HCEC 1CT (cell line): Measurements from ENCODE around the gene AANAT.
"Not testable (repeated sequence)": the region's sequence is repeated elsewhere in the genome, so short reads cannot be mapped to it uniquely, and the experiment has no call there.

ENCODE experiments used
- DNase-seq: peaks from one replicate; pipeline ENCODE4 v3.0.0-alpha.2; 2017

AANAT gene

GRCh38 chr17:76508472-76509063, 41.2 kb downstream of the AANAT start:
- not testable (repeated sequence) for DNase-seq

DNA sequence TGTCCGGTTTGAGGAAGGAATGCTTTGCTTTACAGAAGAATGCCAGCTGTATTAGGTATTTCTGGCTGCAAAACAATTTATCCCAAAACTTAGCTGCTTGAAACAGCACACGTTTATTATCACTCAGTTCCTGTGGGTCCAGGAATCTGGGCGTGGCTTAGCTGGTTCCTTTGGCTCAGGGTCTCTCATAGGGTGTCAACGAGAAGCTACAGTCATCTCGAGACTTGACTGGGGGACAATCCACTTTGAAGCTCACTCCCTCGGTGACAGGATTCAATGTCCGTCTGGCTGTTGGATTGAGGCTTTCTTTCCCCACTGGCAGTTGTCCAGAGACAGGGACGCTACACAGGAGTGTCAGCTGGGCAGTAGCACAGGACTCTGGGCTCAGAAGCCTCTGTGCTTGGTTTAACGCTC, 43.4 kb downstream of the AANAT start:
- no peak for DNase-seq

DNA sequence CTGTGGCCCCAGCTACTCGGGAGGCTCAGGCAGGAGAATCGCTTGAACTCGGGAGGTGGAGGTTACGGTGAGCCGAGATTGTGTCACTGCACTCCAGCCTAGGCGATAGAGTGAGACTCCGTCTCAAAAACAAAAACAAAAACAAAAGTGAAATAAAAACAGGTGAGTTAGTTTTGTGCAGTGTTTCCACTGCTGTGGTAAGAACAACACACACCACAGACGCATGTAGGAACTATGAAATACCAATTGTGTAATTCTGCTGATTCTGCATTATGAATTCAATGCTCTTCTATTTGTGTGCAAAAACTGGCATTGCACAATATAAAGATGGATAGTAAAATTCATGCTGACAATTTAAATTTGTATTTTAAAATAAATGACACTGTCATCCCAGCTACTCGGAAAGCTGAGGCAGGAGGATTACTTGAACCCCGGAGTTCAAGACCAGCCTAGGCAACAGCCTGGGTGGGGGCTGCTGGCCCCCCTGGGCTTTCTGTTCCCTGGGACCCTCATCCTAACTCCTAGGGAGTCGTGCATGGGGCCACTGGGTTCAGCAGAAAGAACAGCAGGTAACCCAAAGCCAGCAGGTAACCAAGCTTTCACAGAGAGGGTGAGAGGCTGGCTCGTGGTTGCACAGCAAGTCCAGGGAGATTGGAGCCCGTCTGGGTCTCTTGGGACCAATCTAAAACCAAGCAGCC, 44.4 kb downstream of the AANAT start:
- no peak for DNase-seq

DNA sequence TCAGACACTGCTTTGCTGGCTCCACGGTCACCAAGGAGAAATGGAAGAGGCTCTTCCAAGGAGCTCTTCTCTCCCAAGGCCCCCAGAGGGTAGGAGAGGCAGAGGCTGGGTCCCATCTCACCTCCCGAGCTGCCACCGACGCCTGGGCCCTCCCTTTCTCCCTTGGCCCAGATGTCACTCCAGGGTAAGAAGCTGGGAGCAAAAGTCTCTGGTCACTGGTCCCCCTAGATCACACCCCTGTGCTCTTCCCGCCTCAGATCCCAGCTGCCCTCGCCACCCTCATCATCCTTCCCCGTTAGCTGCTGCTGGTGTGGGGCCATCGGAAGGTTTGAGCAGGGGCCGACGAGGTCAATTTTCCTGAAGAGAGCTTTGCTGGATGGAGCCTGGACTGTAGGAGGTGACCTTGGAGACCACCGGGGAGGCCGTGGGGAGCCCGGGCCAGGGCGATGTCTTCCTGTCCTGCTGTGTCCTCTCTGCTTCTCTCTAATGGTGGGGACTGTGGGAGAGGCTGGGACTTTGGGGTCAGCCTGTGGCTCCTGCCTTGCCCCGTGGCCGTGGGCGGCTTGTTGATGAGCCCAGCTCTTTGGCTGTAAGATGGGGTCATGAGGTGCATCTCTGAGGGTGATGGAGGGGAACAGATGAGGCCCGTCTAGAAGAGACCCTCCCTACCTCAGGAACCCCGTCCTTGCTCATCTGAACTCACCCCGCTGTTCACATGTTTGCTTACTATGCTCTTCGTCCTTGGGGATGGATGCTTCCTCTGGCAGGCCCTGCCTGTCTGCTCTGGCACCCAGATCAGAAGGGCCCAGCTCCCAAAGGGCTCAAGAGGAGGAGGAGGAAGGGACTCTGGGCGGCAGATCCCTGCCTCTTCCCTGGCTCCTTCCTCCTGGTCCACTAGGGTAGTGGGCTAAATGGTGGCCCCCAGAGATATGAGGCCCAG, 45.2 kb downstream of the AANAT start:
- DNase-seq: no peak

- no peak for DNase-seq
These were observed 45.9 kb downstream of the AANAT start for GRCh38 chr17:76513306-76513692.

- not testable (repeated sequence) for DNase-seq
These were observed 47.0 kb downstream of the AANAT start for GRCh38 chr17:76514355-76514754.

DNA sequence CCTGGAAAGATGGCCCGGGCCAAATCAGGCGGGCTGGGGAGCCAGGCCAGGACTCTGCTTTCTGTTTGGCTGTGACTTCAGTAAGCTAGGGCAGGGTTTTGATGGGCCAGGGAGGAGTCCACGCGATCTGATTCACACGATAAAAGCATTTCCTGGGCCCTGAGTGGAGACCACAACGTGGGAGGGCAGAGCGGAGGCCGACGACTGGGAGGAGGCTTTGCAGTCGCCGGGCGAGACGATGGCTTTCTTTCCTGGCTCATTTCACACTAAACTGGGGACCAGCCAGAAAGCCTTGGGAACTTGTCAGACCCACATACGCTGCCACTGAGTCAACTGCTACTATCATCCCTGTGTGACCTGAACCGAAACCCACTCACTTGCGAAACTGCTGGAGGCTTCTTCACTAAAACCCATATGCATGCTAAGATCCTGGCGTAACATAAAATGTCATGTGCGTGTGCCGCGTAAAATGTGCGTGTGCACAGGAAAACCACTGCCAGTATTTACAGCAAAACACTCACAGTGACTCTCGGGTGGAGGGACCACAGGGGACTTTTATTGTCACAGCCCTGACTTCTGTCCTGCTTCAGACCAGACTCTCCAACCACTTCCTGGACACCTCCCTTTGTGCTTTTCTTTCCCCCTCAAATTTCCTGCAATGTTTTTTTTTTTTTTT, 48.0 kb downstream of the AANAT start:
- peak; percentile 91 for DNase-seq

DNA sequence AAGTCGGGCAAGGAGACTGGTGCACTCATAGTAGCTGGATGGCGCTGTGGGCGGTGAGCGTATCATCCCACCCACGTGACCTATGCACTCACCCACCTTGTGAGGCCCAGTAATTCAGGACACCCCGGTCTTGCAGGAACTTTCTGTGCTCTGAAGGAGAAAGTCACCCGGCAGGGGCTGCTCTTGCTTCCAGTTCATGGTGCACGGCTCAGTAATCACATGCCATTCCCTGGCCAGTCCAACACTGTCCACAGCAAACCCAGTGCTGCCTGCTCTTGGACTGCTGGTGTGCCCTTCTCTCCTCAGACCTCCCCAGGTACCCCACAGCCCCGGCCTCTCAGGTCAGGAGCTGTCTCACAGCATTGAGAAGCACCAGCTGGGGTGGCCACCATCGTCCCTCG, 50.2 kb downstream of the AANAT start:
- DNase-seq: no peak

DNA sequence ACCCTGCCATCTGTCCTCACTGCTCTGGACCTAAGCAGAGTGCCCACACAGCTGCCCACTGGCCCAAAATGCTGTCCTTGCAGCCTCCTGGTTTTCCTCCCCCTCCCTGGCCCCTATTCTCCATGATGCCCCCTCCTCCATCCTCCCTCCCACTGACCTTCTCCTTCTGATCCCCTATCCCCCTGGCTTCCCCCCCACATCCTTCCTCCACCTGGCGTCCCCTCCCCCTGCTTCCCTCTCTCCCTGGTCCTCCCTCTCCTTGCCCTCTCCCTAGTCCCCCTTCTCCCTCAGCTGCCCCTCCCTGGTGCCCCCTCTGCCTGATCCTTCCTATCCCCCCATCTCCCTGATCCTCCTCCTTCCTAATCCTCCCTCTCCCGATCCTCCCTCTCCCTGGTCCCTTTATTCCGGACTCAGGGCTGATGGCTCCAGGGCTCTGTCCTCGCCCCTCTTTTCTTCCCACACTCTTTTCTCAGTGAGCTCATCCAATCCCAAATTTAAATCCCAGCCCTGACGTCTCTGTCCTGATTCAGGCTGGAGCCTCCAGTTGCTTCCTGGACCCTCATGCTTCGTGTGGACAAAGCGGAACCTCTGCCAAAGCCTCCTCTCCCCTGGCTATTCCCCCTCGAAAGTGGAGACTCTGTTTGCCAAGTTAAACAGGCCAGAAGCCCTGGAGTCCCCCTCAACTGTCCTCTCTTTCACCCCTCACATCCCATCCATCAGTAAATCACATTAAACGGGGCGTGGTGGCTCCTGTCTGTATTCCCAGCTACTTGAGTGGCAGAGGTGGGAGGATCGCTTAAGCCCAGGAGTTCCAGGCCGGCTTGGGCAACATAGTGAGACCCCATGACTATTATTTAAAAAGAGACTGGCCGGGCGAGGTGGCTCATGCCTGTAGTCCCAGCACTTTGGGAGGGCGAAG, 51.9 kb downstream of the AANAT start:
- DNase-seq: no peak
